ENCODE results near the gene PPFIA1.

DNA sequence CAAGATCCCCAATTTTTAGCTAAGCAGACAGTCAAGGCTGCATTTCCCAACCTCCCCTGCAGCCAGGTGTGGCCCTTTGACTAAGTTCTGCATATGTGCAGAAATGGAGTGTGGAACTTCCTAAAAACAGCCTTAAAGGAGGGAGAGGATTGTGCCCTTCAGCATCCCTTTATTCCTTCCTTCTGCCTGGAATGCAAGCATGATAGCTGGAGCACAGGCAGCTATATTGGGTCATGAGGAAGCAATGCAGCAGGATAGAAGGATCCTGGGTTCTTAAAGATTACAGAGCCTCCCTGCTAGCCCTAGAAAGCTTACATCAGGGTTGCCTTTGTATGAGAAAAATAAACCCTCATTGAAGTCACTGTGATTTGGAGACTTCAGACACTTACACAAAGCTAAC is 37.5 kb upstream of the PPFIA1 start:
- no peak for TF ChIP-seq EZH2phosphoT487 (IDR thresholded peaks at IDR 0.05; ENCODE audit: low read length)
- TF ChIP-seq, protein P1, sequence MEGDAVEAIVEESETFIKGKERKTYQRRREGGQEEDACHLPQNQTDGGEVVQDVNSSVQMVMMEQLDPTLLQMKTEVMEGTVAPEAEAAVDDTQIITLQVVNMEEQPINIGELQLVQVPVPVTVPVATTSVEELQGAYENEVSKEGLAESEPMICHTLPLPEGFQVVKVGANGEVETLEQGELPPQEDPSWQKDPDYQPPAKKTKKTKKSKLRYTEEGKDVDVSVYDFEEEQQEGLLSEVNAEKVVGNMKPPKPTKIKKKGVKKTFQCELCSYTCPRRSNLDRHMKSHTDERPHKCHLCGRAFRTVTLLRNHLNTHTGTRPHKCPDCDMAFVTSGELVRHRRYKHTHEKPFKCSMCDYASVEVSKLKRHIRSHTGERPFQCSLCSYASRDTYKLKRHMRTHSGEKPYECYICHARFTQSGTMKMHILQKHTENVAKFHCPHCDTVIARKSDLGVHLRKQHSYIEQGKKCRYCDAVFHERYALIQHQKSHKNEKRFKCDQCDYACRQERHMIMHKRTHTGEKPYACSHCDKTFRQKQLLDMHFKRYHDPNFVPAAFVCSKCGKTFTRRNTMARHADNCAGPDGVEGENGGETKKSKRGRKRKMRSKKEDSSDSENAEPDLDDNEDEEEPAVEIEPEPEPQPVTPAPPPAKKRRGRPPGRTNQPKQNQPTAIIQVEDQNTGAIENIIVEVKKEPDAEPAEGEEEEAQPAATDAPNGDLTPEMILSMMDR (IDR thresholded peaks at IDR 0.05; ENCODE audit: low read length) = no peak

All from MM.1S (cell line).